ENCODE measurements around the gene CIAO3. TPM values are rescaled to one million over a fixed set of nuclear protein-coding genes. Genes with fewer than 3 reads are reported as not detected.

Gene CIAO3
- total RNA-seq, 1 experiment from 2014 or later: 21.9 TPM

DNA sequence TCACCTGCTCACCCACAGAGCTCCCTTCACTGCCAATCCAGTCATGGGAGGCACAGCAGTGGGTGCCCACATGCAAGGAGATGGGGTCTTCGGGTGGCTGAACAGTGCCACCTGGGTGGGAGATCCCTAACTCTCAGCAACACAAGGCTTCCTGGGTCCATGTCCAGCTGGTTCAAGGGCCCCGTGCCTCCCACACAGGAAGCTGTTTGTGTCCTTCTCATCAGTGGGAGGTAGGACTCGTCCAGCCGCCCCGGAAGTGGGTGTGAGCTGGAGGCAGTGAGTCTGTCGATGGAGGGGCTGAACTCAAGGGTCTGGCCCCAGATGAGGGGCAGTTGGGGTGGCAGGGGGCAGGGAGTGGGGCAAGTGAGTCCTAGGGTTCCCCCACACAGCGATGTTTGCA, 36.8 kb downstream of the CIAO3 start:
- Mint-ChIP-seq H3K4me1 (peaks cover 0 to 7% of the 10 kb centered on the region in 2 experiments; a peak in 1 of 4 replicates), H3K4me3 (no peak overlapping the region; a peak in 1 of 5 replicates), H3K27me3 (ENCODE audit: low read depth) (peaks cover 88% of the 10 kb centered on the region), H3K27ac (no peak overlapping the region), H3K36me3 (ENCODE audit: insufficient read depth in 1 of 3, low read depth in 3 of 3) (peaks cover 0 to 3% (median 0%) of the 10 kb centered on the region in 3 experiments; a peak in 2 of 7 replicates), H3K9me3 (peaks cover 0 to 2% of the 10 kb centered on the region in 2 experiments; a peak in 1 of 5 replicates)
- no peaks in the 10 kb centered on the region for H3K4me1 ChIP-seq (ENCODE audit: insufficient read depth, low read length)
- no peaks in the 10 kb centered on the region for H3K79me2 ChIP-seq (ENCODE audit: insufficient read depth, low read length)
- H4K5ac ChIP-seq (ENCODE audit: insufficient read length, low read depth, low read length): no peak overlapping the region
- H3T11ph ChIP-seq (ENCODE audit: low read length): no peak overlapping the region
- H4K8ac ChIP-seq (replicated peaks; ENCODE audit: insufficient read length, low read depth, low read length): no peak overlapping the region
- no peak overlapping the region for H4K91ac ChIP-seq (ENCODE audit: insufficient read length, low read depth, low read length)
- H2BK5ac ChIP-seq (ENCODE audit: insufficient read length, low read length): no peak overlapping the region
- DNase-seq: no peak
- no peak overlapping the region for H3K4ac ChIP-seq (ENCODE audit: low read depth, low read length)
- H3K14ac ChIP-seq (ENCODE audit: insufficient read depth, low read length): no peak overlapping the region
- H3K27ac ChIP-seq (ENCODE audit: insufficient read length, low read depth, low read length): no peak overlapping the region
- no peak overlapping the region for H2BK120ac ChIP-seq (ENCODE audit: low read depth, low read length, poor library complexity, severe bottlenecking)
- H2AK5ac ChIP-seq (ENCODE audit: insufficient read length, low read length): no peak overlapping the region
- no CpG with 5 or more reads among the region's 7 CpGs for WGBS (ENCODE audit: extremely low coverage, insufficient read length, low lambda C conversion rate)
- no peak overlapping the region for H2BK15ac ChIP-seq (ENCODE audit: low read depth, low read length)
- H3K18ac ChIP-seq (ENCODE audit: insufficient read length, low read depth, low read length): no peak overlapping the region
- no peak overlapping the region for H3K56ac ChIP-seq (ENCODE audit: insufficient read length, low read depth, low read length)
- H2BK12ac ChIP-seq (ENCODE audit: insufficient read length, low read depth, low read length): no peak overlapping the region
- no peaks in the 10 kb centered on the region for H3K9me3 ChIP-seq (ENCODE audit: control insufficient read depth, low read depth, low read length)
- H2AFZ ChIP-seq (ENCODE audit: low read length): no peak overlapping the region
- peaks cover 59% of the 10 kb centered on the region for H3K27me3 ChIP-seq (ENCODE audit: insufficient read depth, low read length)
- H3K4me2 ChIP-seq (ENCODE audit: insufficient read depth, insufficient read length, low read length): no peak overlapping the region
- H2BK20ac ChIP-seq (ENCODE audit: low read depth, low read length, poor library complexity, severe bottlenecking): no peak overlapping the region
- TF ChIP-seq, protein P1, sequence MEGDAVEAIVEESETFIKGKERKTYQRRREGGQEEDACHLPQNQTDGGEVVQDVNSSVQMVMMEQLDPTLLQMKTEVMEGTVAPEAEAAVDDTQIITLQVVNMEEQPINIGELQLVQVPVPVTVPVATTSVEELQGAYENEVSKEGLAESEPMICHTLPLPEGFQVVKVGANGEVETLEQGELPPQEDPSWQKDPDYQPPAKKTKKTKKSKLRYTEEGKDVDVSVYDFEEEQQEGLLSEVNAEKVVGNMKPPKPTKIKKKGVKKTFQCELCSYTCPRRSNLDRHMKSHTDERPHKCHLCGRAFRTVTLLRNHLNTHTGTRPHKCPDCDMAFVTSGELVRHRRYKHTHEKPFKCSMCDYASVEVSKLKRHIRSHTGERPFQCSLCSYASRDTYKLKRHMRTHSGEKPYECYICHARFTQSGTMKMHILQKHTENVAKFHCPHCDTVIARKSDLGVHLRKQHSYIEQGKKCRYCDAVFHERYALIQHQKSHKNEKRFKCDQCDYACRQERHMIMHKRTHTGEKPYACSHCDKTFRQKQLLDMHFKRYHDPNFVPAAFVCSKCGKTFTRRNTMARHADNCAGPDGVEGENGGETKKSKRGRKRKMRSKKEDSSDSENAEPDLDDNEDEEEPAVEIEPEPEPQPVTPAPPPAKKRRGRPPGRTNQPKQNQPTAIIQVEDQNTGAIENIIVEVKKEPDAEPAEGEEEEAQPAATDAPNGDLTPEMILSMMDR (conservative IDR thresholded peaks at IDR 0.05): no peak
- no peak overlapping the region for H3K9ac ChIP-seq (ENCODE audit: extremely low read depth, insufficient read length, low read length)
- H4K20me1 ChIP-seq (ENCODE audit: control insufficient read depth, insufficient read depth, insufficient read length): no peaks in the 10 kb centered on the region
- peaks cover 4% of the 10 kb centered on the region for H3K23me2 ChIP-seq (ENCODE audit: insufficient read length, low read depth, low read length, poor library complexity, severe bottlenecking)
- no peak overlapping the region for H3K23ac ChIP-seq (ENCODE audit: insufficient read length, low read depth, low read length)
- no peaks in the 10 kb centered on the region for H3K79me1 ChIP-seq (ENCODE audit: insufficient read depth, low read depth, low read length, poor library complexity, severe bottlenecking)

Data from H9 (cell line).